DMS53 treated with DMSO at 0.1 percent for 48 hours (cell line): ENCODE measurements around the gene CREB3L2.
"Not testable (repeated sequence)": the region's sequence is repeated elsewhere in the genome, so short reads cannot be mapped to it uniquely, and the experiment has no call there.

Source experiments
- DNase-seq: peaks from one replicate; lab custom pipeline; 2025; ENCODE audit not compliant: unreplicated experiment; lab: John Stamatoyannopoulos, UW

Gene CREB3L2

GRCh38 chr7:137970253-137970975 lies 31.5 kb downstream of the CREB3L2 start:
- no peak for DNase-seq

GRCh38 chr7:137969828-137970227 lies 32.1 kb downstream of the CREB3L2 start:
- DNase-seq: no peak

- no peak for DNase-seq
Measured at GRCh38 chr7:137968890-137969289, 33.0 kb downstream of the CREB3L2 start.

DNA sequence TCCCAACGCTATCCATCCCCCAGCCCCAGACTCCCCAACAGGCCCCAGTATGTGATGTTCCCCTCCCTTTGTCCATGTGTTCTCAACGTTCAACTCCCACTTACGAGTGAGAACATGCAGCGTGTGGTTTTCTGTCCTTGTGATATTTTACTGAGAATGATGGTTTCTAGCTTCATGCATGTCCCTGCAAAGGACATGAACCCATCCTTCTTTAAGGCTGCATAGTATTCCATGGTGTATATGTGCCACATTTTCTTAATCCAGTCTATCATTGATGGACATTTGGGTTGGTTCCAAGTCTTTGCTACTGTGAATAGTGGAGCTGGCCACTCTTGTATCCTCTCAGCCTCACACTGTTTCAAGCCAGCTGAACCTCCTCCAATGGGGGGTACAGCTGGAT lies 33.5 kb downstream of the CREB3L2 start:
- not testable (repeated sequence) for DNase-seq

DNA sequence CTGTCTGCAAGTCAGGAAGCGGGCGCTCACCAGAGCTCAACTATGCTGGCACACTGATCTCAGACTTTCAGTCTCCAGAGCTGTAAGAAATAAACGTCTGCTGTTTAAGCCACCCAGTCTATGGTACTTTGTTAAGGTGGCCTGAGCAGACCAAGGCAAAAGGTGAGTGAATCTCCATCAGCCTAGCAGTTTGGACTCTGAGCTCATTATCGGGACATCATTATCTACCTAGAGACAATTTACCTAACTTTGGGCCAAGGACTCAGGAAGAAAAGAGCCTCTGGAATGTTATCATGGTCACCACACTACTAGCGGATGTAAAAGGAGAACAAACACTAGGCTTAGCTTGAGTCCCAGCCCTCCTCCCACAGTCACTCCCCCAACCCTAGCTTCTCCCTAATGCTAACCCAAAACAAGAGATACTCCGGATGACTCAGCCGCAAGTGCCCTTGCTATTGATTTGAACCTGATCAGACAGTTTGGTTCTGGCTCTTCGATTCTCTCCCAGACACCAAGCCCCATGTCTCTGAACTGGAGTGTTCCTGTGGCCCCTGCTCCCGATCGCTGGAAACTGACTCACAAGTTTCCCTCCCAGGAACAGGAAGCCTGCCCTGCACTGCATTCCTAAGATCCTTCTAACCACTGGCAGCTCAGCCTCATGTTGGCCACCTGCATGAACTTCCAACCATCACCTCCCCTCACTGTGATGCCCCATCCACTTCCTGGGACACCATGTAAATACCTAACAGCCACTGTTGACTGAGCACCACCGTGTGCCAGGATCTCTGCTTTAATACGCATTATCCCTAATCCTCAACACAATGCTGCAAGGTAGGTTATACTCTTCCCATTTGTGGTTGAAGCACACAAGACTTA lies 34.5 kb downstream of the CREB3L2 start:
- no peak for DNase-seq

GRCh38 chr7:137966641-137967142 lies 35.2 kb downstream of the CREB3L2 start:
- no peak for DNase-seq

DNA sequence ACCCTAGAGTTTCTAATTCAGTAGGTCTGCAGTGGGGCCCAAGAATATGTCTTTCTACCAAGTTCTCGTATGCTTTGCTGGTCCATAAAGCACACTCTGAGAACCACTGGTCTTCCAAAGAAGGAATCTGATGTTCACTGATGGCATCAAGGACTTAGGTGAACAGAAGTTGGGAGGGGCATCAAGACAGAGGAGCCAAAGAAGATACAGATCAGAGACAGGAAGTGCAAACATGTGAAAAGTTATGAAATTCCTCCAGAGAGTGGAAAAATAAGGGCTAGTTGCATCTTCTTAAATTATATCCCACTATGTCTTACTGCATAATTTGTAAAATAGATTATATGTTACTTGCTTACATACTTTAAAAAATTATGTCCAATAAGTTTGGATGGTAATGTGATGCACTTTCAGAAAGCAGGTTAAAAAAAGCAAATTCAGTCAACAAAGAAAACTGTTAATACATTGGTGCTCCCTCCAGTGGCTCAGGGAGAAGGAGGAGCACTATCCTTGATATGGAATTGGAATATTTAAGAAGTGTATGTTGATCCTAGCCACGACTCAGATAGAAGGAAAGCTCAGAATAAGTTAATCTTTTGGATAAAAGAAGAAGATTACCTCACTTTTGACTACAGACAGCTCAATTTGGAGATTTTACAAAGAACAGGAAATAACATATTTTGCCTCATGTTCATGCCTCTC lies 35.8 kb downstream of the CREB3L2 start:
- no peak for DNase-seq

GRCh38 chr7:137964824-137965545 lies 36.9 kb downstream of the CREB3L2 start:
- no peak for DNase-seq

DNA sequence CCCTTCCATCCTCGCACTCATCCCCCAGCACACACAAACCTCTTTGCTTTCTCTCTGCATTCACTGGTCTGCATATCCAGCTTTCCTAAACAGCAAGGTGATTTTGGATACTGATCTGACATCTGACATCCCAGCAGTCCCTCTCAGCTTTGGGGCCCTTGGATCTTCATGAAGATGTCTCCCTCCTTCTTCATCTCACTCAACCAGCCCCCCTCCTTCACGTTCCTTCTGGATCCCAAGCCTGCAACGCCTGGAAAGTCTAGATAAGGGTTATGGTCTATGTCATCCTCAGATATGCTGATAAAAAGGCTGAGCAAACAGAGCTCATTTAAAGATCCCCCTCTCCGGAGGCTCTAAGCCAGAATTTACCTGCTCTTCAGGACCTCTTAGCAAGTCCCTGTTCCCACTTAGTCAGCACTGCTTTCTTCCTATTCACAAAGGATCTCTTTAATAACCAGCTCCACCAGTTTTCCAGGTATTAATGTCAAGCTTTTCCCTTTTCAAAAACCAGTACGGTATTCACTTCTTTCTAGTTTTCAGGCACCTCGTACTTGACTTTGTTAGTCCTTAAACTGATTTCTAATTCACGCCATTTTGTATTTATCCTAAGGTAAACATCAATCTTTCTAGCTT lies 38.9 kb downstream of the CREB3L2 start:
- DNase-seq: peak; percentile 81

GRCh38 chr7:137962491-137962874 lies 39.4 kb downstream of the CREB3L2 start:
- no peak for DNase-seq

DNA sequence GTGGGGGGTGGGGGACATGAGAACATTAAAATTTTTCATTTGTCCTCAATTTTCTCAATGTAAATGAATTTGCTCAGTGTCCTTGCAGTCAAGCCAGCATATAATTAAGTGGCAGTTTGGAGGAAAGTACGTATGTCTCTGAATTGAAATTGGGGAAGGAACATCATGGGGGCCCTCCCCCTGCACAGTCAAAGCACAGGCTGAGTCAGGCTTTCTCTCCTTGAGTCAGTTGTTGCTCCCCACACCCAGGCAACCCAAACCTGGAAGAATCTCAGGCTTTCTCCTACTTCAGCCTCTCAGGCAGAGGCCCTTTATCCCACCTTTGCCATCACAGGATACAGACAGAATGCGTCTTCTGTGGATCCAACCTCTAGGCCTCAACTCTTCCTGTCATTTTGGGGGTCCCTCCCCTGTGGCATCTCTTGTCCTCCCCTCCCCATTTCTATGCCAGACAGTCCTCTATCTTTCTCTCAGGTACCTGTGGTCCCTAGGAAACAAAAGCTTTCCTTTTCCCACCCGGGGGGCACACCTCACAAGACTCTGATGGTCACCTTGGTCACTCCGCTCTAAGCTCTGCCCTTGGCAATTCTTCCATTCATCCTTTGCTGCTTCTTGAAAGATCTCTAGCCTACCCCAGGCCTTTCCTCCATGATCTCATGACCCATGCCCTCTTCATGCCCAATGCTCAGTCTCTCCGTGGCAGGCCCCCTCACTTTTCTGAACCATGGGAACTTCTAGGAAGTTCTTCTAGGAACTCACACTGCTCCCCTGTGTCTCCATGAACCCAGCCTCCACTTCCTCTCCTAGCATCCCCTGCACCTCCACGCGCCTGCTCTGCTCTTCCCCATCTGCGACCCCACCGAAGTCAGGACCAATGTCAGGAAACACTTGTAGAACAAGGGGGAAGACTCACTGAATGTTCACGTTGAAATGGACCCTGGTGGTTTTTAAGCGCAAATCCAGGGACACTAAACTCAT lies 40.4 kb downstream of the CREB3L2 start:
- no peak for DNase-seq

- DNase-seq: no peak
Measured at GRCh38 chr7:137960020-137960419, 41.9 kb downstream of the CREB3L2 start.

GRCh38 chr7:137958470-137959431 lies 43.1 kb downstream of the CREB3L2 start:
- peak; percentile 87 for DNase-seq

DNA sequence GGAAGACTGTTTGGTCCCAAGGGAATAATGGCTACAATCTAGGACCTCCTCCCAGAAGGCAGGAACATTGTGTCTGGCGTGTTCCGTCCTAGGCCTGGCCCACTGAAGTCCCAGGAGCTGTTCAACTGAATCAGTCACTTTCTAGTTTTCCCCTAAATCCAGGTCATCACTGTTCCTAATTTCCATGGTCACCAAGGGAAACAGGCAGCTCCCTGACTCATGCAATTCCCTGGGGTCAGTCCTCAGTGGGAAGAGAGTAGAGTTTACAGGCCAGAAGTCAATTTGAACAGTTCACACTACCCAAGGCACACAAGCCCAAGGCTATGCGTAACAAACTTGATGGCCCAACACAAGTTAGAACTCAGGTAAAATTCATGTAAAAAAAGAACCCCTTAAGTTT lies 44.0 kb downstream of the CREB3L2 start:
- no peak for DNase-seq

GRCh38 chr7:137956591-137956990 lies 45.3 kb downstream of the CREB3L2 start:
- DNase-seq: no peak

GRCh38 chr7:137956183-137956582 lies 45.7 kb downstream of the CREB3L2 start:
- no peak for DNase-seq

DNA sequence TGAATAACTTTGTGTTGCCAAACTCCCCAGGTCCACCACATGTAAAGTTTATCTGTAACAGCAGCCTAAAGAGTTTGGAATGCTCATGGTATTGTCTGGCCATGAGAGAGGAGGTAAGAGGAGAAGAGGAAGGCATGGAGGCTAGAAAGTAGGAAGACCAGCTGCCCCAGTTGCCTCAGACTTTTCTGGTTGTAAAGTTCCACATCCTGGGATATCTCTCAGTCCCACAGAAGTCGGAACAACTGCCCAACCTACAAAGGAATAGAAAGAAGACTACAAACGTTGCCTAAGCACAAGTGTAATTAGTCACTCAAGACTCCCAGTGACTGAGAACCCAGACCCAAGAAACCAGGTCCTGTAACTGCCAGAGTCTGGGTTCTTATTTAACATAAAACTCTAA lies 47.3 kb downstream of the CREB3L2 start:
- DNase-seq: no peak
